ENCODE data around the gene SAMD4B.

GRCh38 chr19:39407410-39407659 lies 65.1 kb downstream of the SAMD4B start:
- TF ChIP-seq POLR2A (IDR thresholded peaks at IDR 0.05), result no peak
- TF ChIP-seq, protein P1, sequence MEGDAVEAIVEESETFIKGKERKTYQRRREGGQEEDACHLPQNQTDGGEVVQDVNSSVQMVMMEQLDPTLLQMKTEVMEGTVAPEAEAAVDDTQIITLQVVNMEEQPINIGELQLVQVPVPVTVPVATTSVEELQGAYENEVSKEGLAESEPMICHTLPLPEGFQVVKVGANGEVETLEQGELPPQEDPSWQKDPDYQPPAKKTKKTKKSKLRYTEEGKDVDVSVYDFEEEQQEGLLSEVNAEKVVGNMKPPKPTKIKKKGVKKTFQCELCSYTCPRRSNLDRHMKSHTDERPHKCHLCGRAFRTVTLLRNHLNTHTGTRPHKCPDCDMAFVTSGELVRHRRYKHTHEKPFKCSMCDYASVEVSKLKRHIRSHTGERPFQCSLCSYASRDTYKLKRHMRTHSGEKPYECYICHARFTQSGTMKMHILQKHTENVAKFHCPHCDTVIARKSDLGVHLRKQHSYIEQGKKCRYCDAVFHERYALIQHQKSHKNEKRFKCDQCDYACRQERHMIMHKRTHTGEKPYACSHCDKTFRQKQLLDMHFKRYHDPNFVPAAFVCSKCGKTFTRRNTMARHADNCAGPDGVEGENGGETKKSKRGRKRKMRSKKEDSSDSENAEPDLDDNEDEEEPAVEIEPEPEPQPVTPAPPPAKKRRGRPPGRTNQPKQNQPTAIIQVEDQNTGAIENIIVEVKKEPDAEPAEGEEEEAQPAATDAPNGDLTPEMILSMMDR (IDR thresholded peaks at IDR 0.05), result no peak
- no peak for TF ChIP-seq POLR2AphosphoS5 (IDR thresholded peaks at IDR 0.05)
